HCT116 (cell line): ENCODE data around the gene LHB. TPM values are rescaled to one million over a fixed set of nuclear protein-coding genes. Genes with fewer than 3 reads are reported as not detected.

Experiments used
- ATAC-seq: fragments of 200-7000 bp; cut with Tn5 transposase; 2 replicates; pipeline ENCODE4 v1.9.1; 2020; ENCODE audit warnings: mild to moderate bottlenecking, moderate library complexity
- BruUV-seq: library from RNA; stranded (reverse); fragments of 400-500 nt; replicated peaks from 2 replicates; lab custom pipeline; 2021; lab: Mats Ljungman, UMichigan
- CTCF ChIA-PET: fragments of 300-600 bp; sonication (Branson Sonifier 250); formaldehyde crosslinking; loops from one replicate; lab custom pipeline; 2021; ENCODE audit warnings: antibody characterized with exemption; lab: Charles Lee
- POLR2A ChIA-PET: fragments of 300-600, 350-600 bp; sonication (Branson Sonifier 250); formaldehyde crosslinking; loops from one replicate; lab custom pipeline; 2021; ENCODE audit warnings: antibody characterized with exemption; lab: Charles Lee
- RAD21 ChIA-PET, 2 experiments: fragments of 300-600 bp; sonication (Branson Sonifier 250); formaldehyde crosslinking; loops; one replicate each; lab custom pipeline; 2023; ENCODE audit warnings: low total read pairs in 2 of 2; ENCODE audit not compliant: uncharacterized antibody in 2 of 2, unreplicated experiment in 2 of 2, low non-redundant PET in 1 of 2; lab: Charles Lee
- DNase-seq: peaks from one replicate; pipeline ENCODE4 v3.0.0-alpha.2; 2010; ENCODE audit warnings: low read depth, low spot score
- H2AFZ ChIP-seq: fragments of 200-600 bp; shearing (Covaris generic), sonication (generic); 2 replicates; pipeline ENCODE4 v1.6.1; 2017; ENCODE audit warnings: low read depth, mixed run types, mixed read lengths, antibody characterized with exemption, low read length; ENCODE audit not compliant: poor library complexity, severe bottlenecking
- H3K27ac ChIP-seq: 2 replicates; pipeline ENCODE4 v1.5.1; 2012; ENCODE audit warnings: low read depth, low read length
- H3K27me3 ChIP-seq: fragments of 200-600 bp; sonication (generic); 2 replicates; pipeline ENCODE4 v1.6.1; 2016; ENCODE audit warnings: mixed run types, low read length, mixed read lengths; ENCODE audit not compliant: insufficient read depth
- H3K36me3 ChIP-seq, 2 experiments: fragments of 200-500 bp in 1 of 2; fragments of 200-600 bp in 1 of 2; sonication (Bioruptor generic) in 1 of 2; sonication (generic) in 1 of 2; 2 replicates each; pipeline versions ENCODE4 v1.5.1 to v1.6.1; 2014 to 2016; ENCODE audit warnings: low read length in 2 of 2, inconsistent platforms in 1 of 2, mixed read lengths in 1 of 2, mixed run types in 1 of 2; ENCODE audit not compliant: insufficient read depth in 2 of 2, control insufficient read depth in 1 of 2
- H3K4me1 ChIP-seq, 2 experiments: fragments of 200-600 bp in 1 of 2; sonication (generic) in 1 of 2; 2 replicates each; pipeline versions ENCODE4 v1.5.1 to v1.6.1; 2012 to 2017; ENCODE audit warnings: low read length in 2 of 2, inconsistent platforms in 1 of 2, mild to moderate bottlenecking in 1 of 2, mixed read lengths in 1 of 2, mixed run types in 1 of 2, moderate library complexity in 1 of 2; ENCODE audit not compliant: insufficient read depth in 2 of 2, control insufficient read depth in 1 of 2
- H3K4me2 ChIP-seq: fragments of 200-600 bp; sonication (generic); 2 replicates; pipeline ENCODE4 v1.6.1; 2017; ENCODE audit warnings: mixed run types, low read length, mixed read lengths
- H3K4me3 ChIP-seq, 2 experiments: fragments of 200-600 bp in 1 of 2; sonication (generic) in 1 of 2; replicated peaks in 1 of 2; 2 replicates each; pipeline ENCODE4 v1.5.1; 2011 to 2016; ENCODE audit warnings: low read length in 2 of 2, control low read depth in 1 of 2, low read depth in 1 of 2, mild to moderate bottlenecking in 1 of 2, mixed read lengths in 1 of 2, mixed run types in 1 of 2
- H3K79me2 ChIP-seq: fragments of 200-600 bp; sonication (generic); 2 replicates; pipeline ENCODE4 v1.6.1; 2017; ENCODE audit warnings: mild to moderate bottlenecking, mixed run types, low read length, moderate library complexity, mixed read lengths; ENCODE audit not compliant: insufficient read depth
- H3K9ac ChIP-seq: fragments of 200-600 bp; sonication (generic); 2 replicates; pipeline ENCODE4 v1.6.1; 2016; ENCODE audit warnings: low read length, mixed read lengths
- H3K9me2 ChIP-seq: fragments of 200-600 bp; sonication (generic), shearing (Covaris generic); 2 replicates; pipeline ENCODE4 v1.6.1; 2017; ENCODE audit warnings: mixed run types, mild to moderate bottlenecking, moderate library complexity; ENCODE audit not compliant: insufficient read depth
- H3K9me3 ChIP-seq, 2 experiments: fragments of 200-500 bp in 1 of 2; fragments of 200-600 bp in 1 of 2; sonication (Bioruptor generic) in 1 of 2; sonication (generic) in 1 of 2; 2 replicates each; pipeline ENCODE4 v1.6.1; 2014 to 2017; ENCODE audit warnings: low read length in 2 of 2, mixed read lengths in 2 of 2, inconsistent platforms in 1 of 2, low read depth in 1 of 2, mild to moderate bottlenecking in 1 of 2, mixed run types in 1 of 2, moderate library complexity in 1 of 2; ENCODE audit not compliant: control insufficient read depth in 1 of 2, insufficient read depth in 1 of 2
- H4K20me1 ChIP-seq: fragments of 200-600 bp; sonication (generic), shearing (Covaris generic); 2 replicates; pipeline ENCODE4 v1.6.1; 2017; ENCODE audit warnings: mixed run types, mild to moderate bottlenecking, moderate library complexity; ENCODE audit not compliant: insufficient read depth
- CTCF ChIP-seq, 3 experiments: fragments of 200-600 bp in 1 of 3; sonication (generic) in 1 of 3; IDR thresholded peaks in 2 of 3; conservative IDR thresholded peaks in 1 of 3; 2 replicates each; pipeline ENCODE4 v1.5.1; 2012 to 2017; ENCODE audit warnings: low read depth in 2 of 3, low read length in 2 of 3, antibody characterized with exemption in 1 of 3, borderline replicate concordance in 1 of 3, control low read depth in 1 of 3, mild to moderate bottlenecking in 1 of 3, mixed read lengths in 1 of 3, mixed run types in 1 of 3, moderate library complexity in 1 of 3; ENCODE audit not compliant: insufficient read depth in 1 of 3
- EGR1 ChIP-seq: IDR thresholded peaks from 2 replicates; pipeline ENCODE4 v1.6.1; 2012; ENCODE audit warnings: low read depth
- POLR2AphosphoS5 ChIP-seq: IDR thresholded peaks from 2 replicates; pipeline ENCODE4 v1.6.1; 2011; ENCODE audit warnings: mild to moderate bottlenecking, low read depth, low read length, moderate library complexity
- RAD21 ChIP-seq: IDR thresholded peaks from 2 replicates; pipeline ENCODE4 v1.6.1; 2012; ENCODE audit warnings: low read depth, mild to moderate bottlenecking
- SRF ChIP-seq: IDR thresholded peaks from 2 replicates; pipeline ENCODE4 v1.6.1; 2012; ENCODE audit warnings: low read depth
- ZFX ChIP-seq: fragments of 450-650 bp; IDR thresholded peaks from 2 replicates; pipeline ENCODE4 v1.6.1; 2017
- intact Hi-C: fragments of 100-400 bp; cut with micrococcal nuclease; formaldehyde crosslinking; loops from 2 replicates; pipeline ENCODE4 v1.10.0; 2022
- total RNA-seq: library from RNA; stranded (reverse); gene quantifications from one replicate; pipeline ENCODE4 v1.2.1, GENCODE V29; 2021; ENCODE audit not compliant: unreplicated experiment

The LHB gene
- total RNA-seq, 1 experiment from 2014 or later: 3.7 TPM

DNA sequence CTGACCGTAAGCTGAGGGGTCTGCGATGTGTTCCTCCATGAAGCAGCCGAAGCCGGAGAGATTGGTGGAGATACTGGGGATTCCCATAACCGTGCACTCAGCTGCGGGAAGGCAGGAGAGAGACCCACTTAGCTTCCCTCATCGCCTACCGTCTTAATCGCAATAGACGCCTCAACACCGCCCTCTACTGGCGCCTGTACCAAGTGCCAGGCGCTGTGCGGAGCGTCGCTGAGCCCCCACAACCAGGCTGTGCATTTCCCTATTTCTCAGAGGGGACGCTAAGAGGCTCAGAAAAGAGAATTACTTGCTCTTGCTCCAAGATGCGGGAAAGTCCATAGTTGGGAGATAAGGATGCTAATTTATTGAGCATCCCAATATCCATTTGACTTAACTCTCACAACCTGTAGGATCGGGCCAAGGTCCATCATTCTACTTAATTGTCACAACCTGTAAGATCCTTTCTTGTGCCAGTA, 45.9 kb downstream of the LHB start:
- ChIA-PET RAD21 (interaction anchor here in 1 of 2 experiments (0.5 to 0.9 kb wide), 4 partner anchors 10 to 176 kb away, joined by 3 to 4 read pairs (median 3); no protein-coding TSS in a partner anchor), POLR2A (interaction anchor here (0.8 to 1.9 kb wide), 5 partner anchors 9 to 99 kb away, joined by 3 to 11 read pairs (median 3); partner anchors contain the start of genes BAX, DHDH, GYS1 and PPP1R15A), CTCF (interaction anchor here (0.7 to 3.2 kb wide), 28 partner anchors 9 to 630 kb away, joined by 3 to 28 read pairs (median 4); partner anchors contain the start of genes BAX, CA11, DHDH and GYS1)
- H2AFZ ChIP-seq: no peak overlapping the region
- H3K9me2 ChIP-seq: no peaks in the 10 kb centered on the region
- H3K4me3 ChIP-seq: no peak overlapping the region
- ATAC-seq (peak; percentile 71), DNase-seq (no peak)
- peaks cover 0 to 22% of the 10 kb centered on the region in 2 experiments; a peak in 3 of 4 replicates for H3K4me1 ChIP-seq
- intact Hi-C loops: loop anchor here (1.0 kb wide), 2 partner anchors 136 to 183 kb away; no protein-coding TSS in a partner anchor
- H3K79me2 ChIP-seq: peaks cover 7% of the 10 kb centered on the region
- H3K9ac ChIP-seq: no peak overlapping the region
- H3K27me3 ChIP-seq: no peaks in the 10 kb centered on the region
- H3K4me2 ChIP-seq: no peak overlapping the region
- no peaks in the 10 kb centered on the region for H3K9me3 ChIP-seq
- H3K27ac ChIP-seq: no peak overlapping the region
- TF ChIP-seq SRF (no peak), ZFX (no peak), POLR2AphosphoS5 (no peak), RAD21 (peak; percentile 88), EGR1 (no peak), CTCF (IDR thresholded peaks at IDR 0.05 in 2 of 3, conservative IDR thresholded peaks at IDR 0.05 in 1 of 3; ENCODE audit: borderline replicate concordance in 1 of 3, insufficient read depth in 1 of 3, low read depth in 2 of 3, low read length in 2 of 3) (peak in 2 of 3 experiments; percentile 94 to 95; a peak in 4 of 6 replicates)
- H4K20me1 ChIP-seq: peaks cover 7% of the 10 kb centered on the region; the same call in 1 of the 2 replicates
- BruUV-seq: no TSS peak
- peaks cover 14 to 35% of the 10 kb centered on the region in 2 experiments; a peak in 3 of 4 replicates for H3K36me3 ChIP-seq
